SK-N-SH (cell line): ENCODE measurements around the gene TPCN2. TPM values are rescaled to one million over a fixed set of nuclear protein-coding genes. Genes with fewer than 3 reads are reported as not detected.

Source experiments
- CTCF ChIA-PET: fragments of 300-600, 350-600 bp; formaldehyde crosslinking; extraction: SDS; loops from one replicate; lab custom pipeline; 2021; lab: Yijun Ruan, JAX
- POLR2A ChIA-PET: fragments of 350-600 bp; sonication (Branson Sonifier 250); formaldehyde crosslinking; extraction: SDS; loops from one replicate; lab custom pipeline; 2020; ENCODE audit warnings: antibody characterized with exemption, inconsistent platforms; lab: Yijun Ruan, JAX
- DNase-seq: peaks from one replicate; pipeline ENCODE4 v3.0.0; 2012
- H2AFZ ChIP-seq: fragments of 200-600 bp; sonication (generic); 2 replicates; pipeline ENCODE4 v1.8.1; 2016; ENCODE audit warnings: antibody characterized with exemption, mild to moderate bottlenecking, low read depth
- H3F3A ChIP-seq: fragments of 200-600 bp; sonication (generic); replicated peaks from 2 replicates; pipeline ENCODE3; 2016; ENCODE audit warnings: antibody characterized with exemption, mild to moderate bottlenecking; ENCODE audit not compliant: insufficient read depth
- H3K27ac ChIP-seq, 2 experiments: fragments of 200-500 bp in 1 of 2; fragments of 200-600 bp in 1 of 2; sonication (Bioruptor generic) in 1 of 2; sonication (generic), shearing (Covaris generic) in 1 of 2; 2 replicates each; pipeline versions ENCODE4 v1.5.1 to v1.6.1; 2014 to 2016; ENCODE audit warnings: low read depth in 2 of 2, inconsistent platforms in 1 of 2, low read length in 1 of 2, mild to moderate bottlenecking in 1 of 2, mixed read lengths in 1 of 2
- H3K27me3 ChIP-seq: fragments of 200-600 bp; sonication (generic), shearing (Covaris generic); 2 replicates; pipeline ENCODE4 v1.6.1; 2016; ENCODE audit warnings: mixed run types; ENCODE audit not compliant: insufficient read depth
- H3K36me3 ChIP-seq, 2 experiments: fragments of 200-500 bp in 1 of 2; fragments of 200-600 bp in 1 of 2; sonication (Bioruptor generic) in 1 of 2; sonication (generic) in 1 of 2; replicated peaks in 1 of 2; 2 replicates each; pipeline versions ENCODE3 to v1.5.1; 2014 to 2016; ENCODE audit warnings: low read length in 1 of 2, mild to moderate bottlenecking in 1 of 2; ENCODE audit not compliant: insufficient read depth in 2 of 2, control insufficient read depth in 1 of 2
- H3K4me1 ChIP-seq, 2 experiments: fragments of 200-500 bp in 1 of 2; fragments of 200-600 bp in 1 of 2; sonication (Bioruptor generic) in 1 of 2; sonication (generic), shearing (Covaris generic) in 1 of 2; 2 replicates each; pipeline versions ENCODE4 v1.5.1 to v1.6.1; 2014 to 2016; ENCODE audit warnings: low read depth in 1 of 2, low read length in 1 of 2, mixed run types in 1 of 2; ENCODE audit not compliant: insufficient read depth in 2 of 2, control insufficient read depth in 1 of 2
- H3K4me2 ChIP-seq: fragments of 200-600 bp; sonication (generic), shearing (Covaris generic); 2 replicates; pipeline ENCODE4 v1.6.1; 2017; ENCODE audit warnings: mixed run types
- H3K4me3 ChIP-seq, 2 experiments: fragments of 200-500 bp in 1 of 2; fragments of 200-600 bp in 1 of 2; sonication (Bioruptor generic) in 1 of 2; sonication (generic), shearing (Covaris generic) in 1 of 2; 2 replicates each; pipeline versions ENCODE4 v1.5.1 to v1.8.1; 2014 to 2016; ENCODE audit warnings: low read depth in 2 of 2, inconsistent platforms in 1 of 2, low read length in 1 of 2, mild to moderate bottlenecking in 1 of 2, mixed read lengths in 1 of 2, moderate library complexity in 1 of 2
- H3K79me2 ChIP-seq: fragments of 200-600 bp; sonication (generic); 2 replicates; pipeline ENCODE4 v1.8.1; 2017; ENCODE audit warnings: mild to moderate bottlenecking; ENCODE audit not compliant: insufficient read depth
- H3K9ac ChIP-seq: fragments of 200-600 bp; sonication (generic); 2 replicates; pipeline ENCODE4 v1.6.1; 2017; ENCODE audit warnings: mixed run types
- H3K9me2 ChIP-seq: fragments of 200-600 bp; sonication (generic); 2 replicates; pipeline ENCODE4 v1.6.1; 2017; ENCODE audit warnings: mixed run types
- H3K9me3 ChIP-seq: fragments of 200-600 bp; sonication (generic); 2 replicates; pipeline ENCODE4 v1.6.1; 2017; ENCODE audit warnings: mixed run types, mild to moderate bottlenecking, moderate library complexity
- H4K20me1 ChIP-seq: fragments of 200-600 bp; sonication (generic); 2 replicates; pipeline ENCODE4 v1.6.1; 2017; ENCODE audit warnings: mild to moderate bottlenecking, mixed run types; ENCODE audit not compliant: insufficient read depth
- ELF1 ChIP-seq: IDR thresholded peaks from 2 replicates; pipeline ENCODE4 v1.4.0; 2012
- EP300 ChIP-seq, 2 experiments: IDR thresholded peaks; 2 replicates each; pipeline versions ENCODE4 v1.4.0 to v1.6.1; 2012; ENCODE audit warnings: borderline replicate concordance in 1 of 2, low read depth in 1 of 2, low read length in 1 of 2
- FOXJ3 ChIP-seq: sonication (generic); formaldehyde crosslinking; IDR thresholded peaks from 2 replicates; pipeline ENCODE4 v1.5.1; 2020; ENCODE audit warnings: mild to moderate bottlenecking, missing genetic modification reagents
- FOXM1 ChIP-seq: IDR thresholded peaks from 2 replicates; pipeline ENCODE4 v1.4.0; 2012; ENCODE audit warnings: low read depth, mild to moderate bottlenecking
- GABPA ChIP-seq: IDR thresholded peaks from 2 replicates; pipeline ENCODE4 v1.4.0; 2012; ENCODE audit warnings: low read depth, mild to moderate bottlenecking
- GATA2 ChIP-seq: sonication (generic); formaldehyde crosslinking; IDR thresholded peaks from 2 replicates; pipeline ENCODE4 v1.5.0; 2020; ENCODE audit warnings: mild to moderate bottlenecking, missing genetic modification reagents
- IRF3 ChIP-seq: fragments of 150-350 bp; IDR thresholded peaks from 2 replicates; pipeline ENCODE4 v1.6.1; 2016; ENCODE audit warnings: mild to moderate bottlenecking, low read depth, low read length
- MAX ChIP-seq: IDR thresholded peaks from 2 replicates; pipeline ENCODE4 v1.4.0; 2012; ENCODE audit warnings: low read depth
- MXI1 ChIP-seq: IDR thresholded peaks from 2 replicates; pipeline ENCODE4 v1.6.1; 2012; ENCODE audit warnings: mild to moderate bottlenecking, low read depth, low read length, improper control_type of control experiment
- NFIC ChIP-seq: IDR thresholded peaks from 2 replicates; pipeline ENCODE4 v1.4.0; 2012; ENCODE audit warnings: borderline replicate concordance
- RAD21 ChIP-seq: IDR thresholded peaks from 2 replicates; pipeline ENCODE4 v1.6.1; 2012; ENCODE audit warnings: mild to moderate bottlenecking, low read length
- RCOR1 ChIP-seq: fragments of 150-350 bp; IDR thresholded peaks from 2 replicates; pipeline ENCODE4 v1.6.1; 2017; ENCODE audit warnings: antibody characterized with exemption, low read length
- REST ChIP-seq: IDR thresholded peaks from 2 replicates; pipeline ENCODE4 v1.6.1; 2012; ENCODE audit warnings: mild to moderate bottlenecking, low read depth, low read length, moderate library complexity
- RFX5 ChIP-seq: IDR thresholded peaks from 2 replicates; pipeline ENCODE4 v1.6.1; 2012; ENCODE audit warnings: mild to moderate bottlenecking, improper control_type of control experiment, low read length
- RXRA ChIP-seq: IDR thresholded peaks from 2 replicates; pipeline ENCODE4 v1.4.0; 2012; ENCODE audit warnings: low read depth, mild to moderate bottlenecking, borderline replicate concordance
- SIN3A ChIP-seq: IDR thresholded peaks from 2 replicates; pipeline ENCODE4 v1.6.1; 2012; ENCODE audit warnings: low read depth, mild to moderate bottlenecking, low read length, moderate library complexity, borderline replicate concordance
- TCF12 ChIP-seq: IDR thresholded peaks from 2 replicates; pipeline ENCODE4 v1.4.0; 2012
- TEAD4 ChIP-seq: IDR thresholded peaks from 2 replicates; pipeline ENCODE4 v1.4.0; 2012; ENCODE audit warnings: mild to moderate bottlenecking, borderline replicate concordance; ENCODE audit not compliant: insufficient read depth
- USF1 ChIP-seq: IDR thresholded peaks from 2 replicates; pipeline ENCODE4 v1.4.0; 2012; ENCODE audit warnings: low read depth, borderline replicate concordance
- YY1 ChIP-seq: IDR thresholded peaks from 2 replicates; pipeline ENCODE4 v1.4.0; 2012; ENCODE audit warnings: low read depth, mild to moderate bottlenecking
- WGBS: methylation state at CpG from one replicate; pipeline ENCODE4 v1.1.6; 2017; ENCODE audit warnings: low lambda C conversion rate; 5-methylcytosine and 5-hydroxymethylcytosine counted together
- polyA plus RNA-seq, 3 experiments: library from polyadenylated mRNA; depleted of rRNA; stranded (reverse); fragments of >200 nt; gene quantifications; 2 replicates each; pipeline ENCODE4 v1.2.3, GENCODE V29; 2012

The TPCN2 gene
- polyA plus RNA-seq, 1 of the 3 experiments (the other 2 are of a cell fraction): 8.7 TPM

- Histone ChIP-seq H3K9me3 (no peaks in the 10 kb centered on the region), H3K4me2 (peak overlapping the region; percentile 57), H3K4me1 (peaks cover 11 to 36% of the 10 kb centered on the region in 2 experiments; a peak in 2 of 4 replicates), H3K4me3 (no peak overlapping the region), H3K27me3 (no peaks in the 10 kb centered on the region), H4K20me1 (no peaks in the 10 kb centered on the region), H3K36me3 (no peaks in the 10 kb centered on the region), H3K9me2 (no peaks in the 10 kb centered on the region), H3F3A (no peaks in the 10 kb centered on the region), H3K27ac (peak overlapping the region; percentile 47 to 98; a peak in 3 of 4 replicates)
- DNase-seq: peak; percentile 97
- CTCF ChIA-PET: interaction anchor here (0.6 to 4.8 kb wide), 8 partner anchors 15 to 488 kb away, joined by 3 to 29 read pairs (median 8); partner anchors contain the start of gene CCND1
- 53% methylated on average over 16 of the region's 44 CpGs for WGBS
- TF ChIP-seq YY1 (no peak), FOXJ3 (peak; percentile 87; the same call in 1 of the 2 replicates), EP300 (IDR thresholded peaks at IDR 0.05; ENCODE audit: borderline replicate concordance in 1 of 2, low read depth in 1 of 2, low read length in 1 of 2) (peak in 1 of 2 experiments; percentile 60; a peak in 1 of 4 replicates), RAD21 (0 out of 2 replicates have a peak, but pooled peaks have one; percentile 7), NFIC (no peak), MXI1 (peak; percentile 37; the same call in 1 of the 2 replicates), MAX (peak; percentile 43; the same call in 1 of the 2 replicates), GATA2 (CRISPR knock-in tag) (peak; percentile 48; the same call in 1 of the 2 replicates)
- TF ChIP-seq, all 33 proteins: peak for 6
- Histone ChIP-seq H2AFZ (peak overlapping the region; percentile 84; the same call in 1 of the 2 replicates), H3K79me2 (no peaks in the 10 kb centered on the region), H3K9ac (peak overlapping the region; percentile 46; the same call in 1 of the 2 replicates)
- POLR2A ChIA-PET: interaction anchor here (0.7 to 2.0 kb wide), 6 partner anchors 51 to 487 kb away, joined by 3 to 8 read pairs (median 6); no protein-coding TSS in a partner anchor
Measured at GRCh38 chr11:69157156-69157821, 108.6 kb downstream of the TPCN2 start.

GRCh38 chr11:69157822-69158231 is 109.1 kb downstream of the TPCN2 start:
- Histone ChIP-seq H3K9me3 (no peaks in the 10 kb centered on the region), H3K36me3 (no peaks in the 10 kb centered on the region), H4K20me1 (no peaks in the 10 kb centered on the region), H3K4me2 (no peak overlapping the region; the same call in 1 of the 2 replicates), H3K9ac (0 out of 2 replicates have a peak overlapping the region, but pooled peaks have one; percentile 46), H2AFZ (peak overlapping the region; percentile 84; the same call in 1 of the 2 replicates), H3F3A (no peaks in the 10 kb centered on the region), H3K4me1 (peaks cover 11 to 36% of the 10 kb centered on the region in 2 experiments; a peak in 2 of 4 replicates), H3K27me3 (no peaks in the 10 kb centered on the region), H3K79me2 (no peaks in the 10 kb centered on the region), H3K27ac (peak overlapping the region in 1 of 2 experiments; percentile 98; a peak in 2 of 4 replicates), H3K9me2 (no peaks in the 10 kb centered on the region), H3K4me3 (no peak overlapping the region)
- WGBS: 100% methylated on average over 7 of the region's 15 CpGs
- no peak for DNase-seq
- ChIA-PET CTCF (interaction anchor here (0.6 to 4.8 kb wide), 7 partner anchors 26 to 487 kb away, joined by 3 to 29 read pairs (median 9); partner anchors contain the start of gene CCND1), POLR2A (interaction anchor here (0.7 to 2.0 kb wide), 5 partner anchors 52 to 485 kb away, joined by 3 to 8 read pairs (median 6); no protein-coding TSS in a partner anchor)
- no peak for TF ChIP-seq FOXM1
- no peak for TF ChIP-seq TEAD4
- no peak for TF ChIP-seq RFX5
- no peak for TF ChIP-seq TCF12
- no peak for TF ChIP-seq USF1
- TF ChIP-seq YY1: no peak
- TF ChIP-seq RXRA: no peak
- no peak for TF ChIP-seq FOXJ3
- TF ChIP-seq REST: no peak
- TF ChIP-seq GABPA: no peak
- TF ChIP-seq RCOR1: no peak
- no peak for TF ChIP-seq IRF3
- no peak for TF ChIP-seq SIN3A
- no peak for TF ChIP-seq RAD21
- no peak for TF ChIP-seq MAX
- no peak for TF ChIP-seq ELF1
